Measurements from ENCODE around the gene ANKRD13B. TPM values are rescaled to one million over a fixed set of nuclear protein-coding genes. Genes with fewer than 3 reads are reported as not detected.
"Not testable (repeated sequence)": the region's sequence is repeated elsewhere in the genome, so short reads cannot be mapped to it uniquely, and the experiment has no call there.

The ANKRD13B gene
- total and polyA plus RNA-seq, 12 donors, result 1.0 to 23.8 (median 5.4) TPM

- Histone ChIP-seq H3K9me3 (replicated peaks in 1 of 3) (no peaks in the 10 kb centered on the region), H3K36me3 (replicated peaks in 1 of 2) (no peaks in the 10 kb centered on the region), H3K4me1 (replicated peaks in 1 of 2) (peaks cover 0 to 7% of the 10 kb centered on the region in 2 donors), H3K4me3 (no peak overlapping the region), H3K27me3 (no peaks in the 10 kb centered on the region), H3K27ac (no peak overlapping the region)
- intact Hi-C loops (cut with DNase I), result no loop called here
- 43 to 49% (median 46%) methylated on average over 5 of the region's 5 CpGs for whole genome bisulfite sequencing, 4 donors
- TF ChIP-seq POLR2A (IDR thresholded peaks at IDR 0.05), result no peak
- TF ChIP-seq, protein P1, sequence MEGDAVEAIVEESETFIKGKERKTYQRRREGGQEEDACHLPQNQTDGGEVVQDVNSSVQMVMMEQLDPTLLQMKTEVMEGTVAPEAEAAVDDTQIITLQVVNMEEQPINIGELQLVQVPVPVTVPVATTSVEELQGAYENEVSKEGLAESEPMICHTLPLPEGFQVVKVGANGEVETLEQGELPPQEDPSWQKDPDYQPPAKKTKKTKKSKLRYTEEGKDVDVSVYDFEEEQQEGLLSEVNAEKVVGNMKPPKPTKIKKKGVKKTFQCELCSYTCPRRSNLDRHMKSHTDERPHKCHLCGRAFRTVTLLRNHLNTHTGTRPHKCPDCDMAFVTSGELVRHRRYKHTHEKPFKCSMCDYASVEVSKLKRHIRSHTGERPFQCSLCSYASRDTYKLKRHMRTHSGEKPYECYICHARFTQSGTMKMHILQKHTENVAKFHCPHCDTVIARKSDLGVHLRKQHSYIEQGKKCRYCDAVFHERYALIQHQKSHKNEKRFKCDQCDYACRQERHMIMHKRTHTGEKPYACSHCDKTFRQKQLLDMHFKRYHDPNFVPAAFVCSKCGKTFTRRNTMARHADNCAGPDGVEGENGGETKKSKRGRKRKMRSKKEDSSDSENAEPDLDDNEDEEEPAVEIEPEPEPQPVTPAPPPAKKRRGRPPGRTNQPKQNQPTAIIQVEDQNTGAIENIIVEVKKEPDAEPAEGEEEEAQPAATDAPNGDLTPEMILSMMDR (IDR thresholded peaks at IDR 0.05), result no peak
- DNase-seq, result no peak
Observed at GRCh38 chr17:29549177-29549923, 43.6 kb upstream of the ANKRD13B start.

- no peaks in the 10 kb centered on the region for H3K4me1 ChIP-seq (replicated peaks in 1 of 2)
- H3K9me3 ChIP-seq (replicated peaks in 1 of 3), result no peaks in the 10 kb centered on the region
- no peak overlapping the region for H3K4me3 ChIP-seq
- TF ChIP-seq, protein P1 (IDR thresholded peaks at IDR 0.05), result no peak
- TF ChIP-seq POLR2A (IDR thresholded peaks at IDR 0.05), result no peak
- H3K27ac ChIP-seq, result no peak overlapping the region
- intact Hi-C loops (cut with DNase I), result no loop called here
- H3K36me3 ChIP-seq (replicated peaks in 1 of 2), result no peaks in the 10 kb centered on the region
- no peak for DNase-seq
- H3K27me3 ChIP-seq, result no peaks in the 10 kb centered on the region
- WGBS, 4 donors, result 58 to 88% (median 80%) methylated on average over 3 of the region's 3 CpGs
Observed at GRCh38 chr17:29555840-29556239, 37.1 kb upstream of the ANKRD13B start.

DNA sequence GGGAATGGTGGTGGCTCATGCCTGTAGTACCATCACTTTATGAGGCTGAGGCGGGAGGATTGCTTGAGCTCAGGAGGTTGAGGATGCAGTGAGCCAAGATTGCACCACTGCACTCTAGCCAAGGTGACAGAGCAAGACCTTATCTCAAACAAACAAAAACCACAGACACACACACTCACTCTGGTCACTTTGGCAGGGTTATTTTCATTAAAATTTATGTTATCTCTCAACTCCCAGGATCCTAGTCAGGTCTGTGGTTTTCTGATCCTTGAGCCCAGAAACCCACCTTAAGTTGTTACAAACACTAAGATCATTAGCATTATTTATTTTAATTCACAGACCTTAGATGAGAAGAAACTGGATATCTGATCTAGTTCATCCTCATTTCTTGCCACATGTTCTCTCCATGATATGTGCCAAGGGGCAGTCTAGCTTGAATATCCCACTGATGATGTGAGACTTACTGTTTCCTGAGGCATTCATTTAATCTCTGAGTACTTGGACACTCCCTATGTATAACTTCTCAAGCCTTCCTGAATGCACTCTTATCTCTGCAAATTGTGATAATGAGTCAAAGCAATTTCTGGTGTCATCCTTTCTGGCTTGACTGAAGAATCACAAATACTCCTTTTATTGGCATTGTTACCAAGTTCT lies 35.7 kb upstream of the ANKRD13B start:
- H3K27ac ChIP-seq, result no peak overlapping the region
- H3K9me3 ChIP-seq (replicated peaks in 1 of 3), result no peaks in the 10 kb centered on the region
- H3K36me3 ChIP-seq (replicated peaks in 1 of 2), result no peaks in the 10 kb centered on the region
- no peak overlapping the region for H3K4me3 ChIP-seq
- WGBS, 4 donors, result 78 to 90% (median 87%) methylated on average over 1 of the region's 1 CpG; no CpG with 5 or more reads in 1 of the 4 donors
- H3K4me1 ChIP-seq (replicated peaks in 1 of 2), result peaks cover 4 to 9% of the 10 kb centered on the region in 2 donors
- intact Hi-C loops (cut with DNase I), result no loop called here
- TF ChIP-seq, protein P1 (IDR thresholded peaks at IDR 0.05), result no peak
- no peak for TF ChIP-seq POLR2A (IDR thresholded peaks at IDR 0.05)
- peak in 1 of 7 donors; percentile 18 for DNase-seq
- no peaks in the 10 kb centered on the region for H3K27me3 ChIP-seq

- Histone ChIP-seq H3K27me3 (no peaks in the 10 kb centered on the region), H3K4me1 (replicated peaks in 1 of 2) (peaks cover 7 to 14% of the 10 kb centered on the region in 2 donors), H3K9me3 (replicated peaks in 1 of 3) (no peaks in the 10 kb centered on the region), H3K36me3 (replicated peaks in 1 of 2) (no peaks in the 10 kb centered on the region), H3K4me3 (no peak overlapping the region), H3K27ac (no peak overlapping the region)
- intact Hi-C loops (cut with DNase I), result no loop called here
- TF ChIP-seq, protein P1 (IDR thresholded peaks at IDR 0.05), result no peak
- DNase-seq, result no peak
Observed at GRCh38 chr17:29557739-29558116, 35.2 kb upstream of the ANKRD13B start.

DNA sequence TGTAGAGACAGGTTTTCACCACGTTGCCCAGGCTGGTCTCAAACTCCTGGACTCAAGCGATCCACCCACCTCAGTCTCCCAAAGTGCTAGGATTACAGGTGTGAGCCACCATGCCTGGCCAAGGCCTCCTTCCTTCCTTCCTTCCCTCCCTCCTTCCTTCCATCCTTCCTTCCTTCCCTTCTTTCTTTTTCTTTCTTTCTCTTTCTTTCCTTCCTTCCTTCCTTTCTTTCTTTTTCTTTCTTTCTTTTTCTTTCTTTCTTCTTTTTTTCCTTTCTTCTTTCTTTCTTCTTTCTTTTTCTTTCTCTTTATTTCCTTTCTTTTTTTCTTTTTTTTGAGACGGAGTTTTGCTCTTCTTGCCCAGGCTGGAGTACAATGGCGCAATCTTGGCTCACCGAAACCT lies 34.8 kb upstream of the ANKRD13B start:
- H3K36me3 ChIP-seq (replicated peaks in 1 of 2); H3K4me3 ChIP-seq; DNase-seq; intact Hi-C loops (cut with DNase I); H3K9me3 ChIP-seq (replicated peaks in 1 of 3); H3K27ac ChIP-seq; H3K27me3 ChIP-seq: not testable (repeated sequence)
- H3K4me1 ChIP-seq (replicated peaks in 1 of 2), result peaks cover 7 to 14% of the 10 kb centered on the region in 2 donors
- 91 to 97% (median 95%) methylated on average over 5 of the region's 5 CpGs for WGBS, 4 donors
